Thyroid gland (tissue), 4 donors: ENCODE data around the gene PNPLA3.

Source experiments
- CTCF ChIP-seq, 6 experiments: fragments of 200-600 bp in 3 of 6; fragments of 450-650 bp in 3 of 6; sonication (generic) in 3 of 6; IDR thresholded peaks; one replicate each; pipeline ENCODE4 v1.5.1; 2016 to 2019; ENCODE audit warnings: antibody characterized with exemption in 6 of 6, mild to moderate bottlenecking in 2 of 6, inconsistent platforms in 1 of 6, moderate library complexity in 1 of 6
- POLR2A ChIP-seq, 2 donors: fragments of 450-650 bp; IDR thresholded peaks; one replicate each; pipeline ENCODE4 v1.6.1; 2017; ENCODE audit warnings: antibody characterized with exemption in 2 of 2, mild to moderate bottlenecking in 2 of 2, moderate library complexity in 1 of 2

GRCh38 chr22:43996981-43997265 is 73.3 kb downstream of the PNPLA3 start:
- TF ChIP-seq CTCF (IDR thresholded peaks at IDR 0.05) = no peak
- no peak for TF ChIP-seq POLR2A (IDR thresholded peaks at IDR 0.05)
